ENCODE data around the gene DSN1. TPM values are rescaled to one million over a fixed set of nuclear protein-coding genes. Genes with fewer than 3 reads are reported as not detected.

Gene DSN1
- total and polyA plus RNA-seq, 9 donors: 3.3 to 7.0 (median 6.0) TPM

GRCh38 chr20:36756496-36756895 is 17.1 kb downstream of the DSN1 start:
- Histone ChIP-seq H3K27ac (no peak overlapping the region), H3K4me3 (no peak overlapping the region), H3K27me3 (no peaks in the 10 kb centered on the region), H3K36me3 (no peaks in the 10 kb centered on the region), H3K4me1 (ENCODE audit: insufficient read depth) (no peaks in the 10 kb centered on the region), H3K9me3 (no peaks in the 10 kb centered on the region)
- intact Hi-C loops (cut with DNase I): loop anchor here in 1 of 4 donors (10.0 kb wide), 2 partner anchors 142 to 552 kb away; no protein-coding TSS in a partner anchor
- TF ChIP-seq POLR2A (IDR thresholded peaks at IDR 0.05): no peak
- no peak for TF ChIP-seq CTCF (IDR thresholded peaks at IDR 0.05)
- no peak for TF ChIP-seq EP300 (IDR thresholded peaks at IDR 0.05)
- DNase-seq: no peak

- intact Hi-C loops (cut with DNase I): loop anchor here in 1 of 4 donors (10.0 kb wide), 2 partner anchors 140 to 550 kb away; no protein-coding TSS in a partner anchor
These were observed 18.8 kb downstream of the DSN1 start for GRCh38 chr20:36754656-36755222.

GRCh38 chr20:36752582-36752981 is 21.0 kb downstream of the DSN1 start:
- 89 to 92% (median 91%) methylated on average over 5 of the region's 5 CpGs for WGBS, 3 donors
- Histone ChIP-seq H3K36me3 (no peaks in the 10 kb centered on the region), H3K27me3 (no peaks in the 10 kb centered on the region), H3K4me3 (no peak overlapping the region), H3K27ac (no peak overlapping the region), H3K9me3 (no peaks in the 10 kb centered on the region), H3K4me1 (ENCODE audit: insufficient read depth) (no peaks in the 10 kb centered on the region)
- no peak for DNase-seq
- TF ChIP-seq EP300 (IDR thresholded peaks at IDR 0.05): no peak
- no peak for TF ChIP-seq POLR2A (IDR thresholded peaks at IDR 0.05)
- TF ChIP-seq CTCF (IDR thresholded peaks at IDR 0.05): no peak
- intact Hi-C loops (cut with DNase I): loop anchor here in 1 of 4 donors (10.0 kb wide), 2 partner anchors 138 to 548 kb away; no protein-coding TSS in a partner anchor

More at GRCh38 chr20:36754656-36755222, 18.8 kb downstream of the DSN1 start:
- 0 to 5% (median 3%) methylated on average over 2 of the region's 2 CpGs for WGBS, 3 donors
- no peak overlapping the region for H3K27ac ChIP-seq
- TF ChIP-seq CTCF (IDR thresholded peaks at IDR 0.05) (peak; percentile 58 to 66 (median 64)), POLR2A (IDR thresholded peaks at IDR 0.05) (no peak)
- H3K36me3 ChIP-seq: no peaks in the 10 kb centered on the region
- no peaks in the 10 kb centered on the region for H3K4me1 ChIP-seq (ENCODE audit: insufficient read depth)
- no peak overlapping the region for H3K4me3 ChIP-seq
- H3K27me3 ChIP-seq: no peaks in the 10 kb centered on the region
- DNase-seq: peak in 2 of 5 donors; percentile 44 to 64
- H3K9me3 ChIP-seq: no peaks in the 10 kb centered on the region

GRCh38 chr20:36745927-36746659 is 27.5 kb downstream of the DSN1 start, which contains the start of gene NDRG3:
Gene NDRG3, minus strand, starts transcription at chr20:36746090. Its CDS starts 24,355 bp downstream, at chr20:36721735.
- intact Hi-C loops (cut with DNase I): loop anchor here in 1 of 4 donors (5.0 kb wide), 1 partner anchor 116 kb away; a partner anchor contains a TSS
- DNase-seq: peak; percentile 91 to 94 (median 92)
- no peaks in the 10 kb centered on the region for H3K36me3 ChIP-seq

More at GRCh38 chr20:36745927-36746659, 27.5 kb downstream of the DSN1 start, which contains the start of gene NDRG3:
- no peaks in the 10 kb centered on the region for H3K27me3 ChIP-seq
- peak in 1 of 3 donors; percentile 18 for TF ChIP-seq CTCF (IDR thresholded peaks at IDR 0.05)
- TF ChIP-seq EP300 (IDR thresholded peaks at IDR 0.05): no peak
- no peak for TF ChIP-seq POLR2A (IDR thresholded peaks at IDR 0.05)
- H3K4me1 ChIP-seq (ENCODE audit: insufficient read depth): peaks cover 2% of the 10 kb centered on the region
- peak within 1 kb of the TSS; percentile 68 to 70 for H3K27ac ChIP-seq
- no peaks in the 10 kb centered on the region for H3K9me3 ChIP-seq
- H3K4me3 ChIP-seq: peak within 1 kb of the TSS; percentile 92
- WGBS, 3 donors: 1 to 4% (median 3%) methylated on average over 17 to 63 of the region's 63 CpGs
